Naive thymus-derived CD4-positive, alpha-beta T cell (primary cell): ENCODE results near the gene POLR2H. TPM values are rescaled to one million over a fixed set of nuclear protein-coding genes. Genes with fewer than 3 reads are reported as not detected.

ENCODE experiments used
- ATAC-seq: fragments of 150-1000 bp; cut with Tn5 transposase; 2 replicates; pipeline ENCODE4 v1.10.0; 2021; ENCODE audit warnings: mild to moderate bottlenecking, moderate library complexity
- CTCF ChIA-PET: fragments of 350-600 bp; sonication (Branson Sonifier 250); formaldehyde crosslinking; loops from one replicate; lab custom pipeline; 2021; ENCODE audit warnings: antibody characterized with exemption; lab: Charles Lee
- POLR2A ChIA-PET: fragments of 350-600 bp; sonication (Branson Sonifier 250); formaldehyde crosslinking; loops from one replicate; lab custom pipeline; 2021; ENCODE audit warnings: antibody characterized with exemption, inconsistent platforms; lab: Charles Lee
- DNase-seq, 9 donors: peaks; one replicate each; pipeline versions ENCODE4 v3.0.0 to v3.0.0-alpha.2; 2020 to 2022; ENCODE audit warnings: mixed read lengths in 1 of 9
- H3K27ac ChIP-seq: one replicate; pipeline ENCODE4 v1.7.0; 2013; ENCODE audit warnings: mild to moderate bottlenecking, low read depth, low read length, moderate library complexity
- H3K27me3 ChIP-seq, 2 donors: one replicate each; pipeline ENCODE4 v1.7.0; 2013; ENCODE audit warnings: low read length in 2 of 2, mild to moderate bottlenecking in 2 of 2, moderate library complexity in 2 of 2; ENCODE audit not compliant: control insufficient read depth in 2 of 2, insufficient read depth in 2 of 2
- H3K36me3 ChIP-seq, 3 experiments: 1 replicate in 2 of 3; 2 replicates in 1 of 3; pipeline ENCODE4 v1.7.0; 2013; ENCODE audit warnings: low read length in 3 of 3, mild to moderate bottlenecking in 3 of 3, moderate library complexity in 1 of 3; ENCODE audit not compliant: insufficient read depth in 3 of 3, control insufficient read depth in 2 of 3
- H3K4me1 ChIP-seq, 2 donors: one replicate each; pipeline ENCODE4 v1.7.0; 2013; ENCODE audit warnings: low read length in 2 of 2, mild to moderate bottlenecking in 2 of 2, moderate library complexity in 1 of 2; ENCODE audit not compliant: control insufficient read depth in 2 of 2, insufficient read depth in 2 of 2
- H3K4me3 ChIP-seq: 2 replicates; pipeline ENCODE4 v1.7.0; 2013; ENCODE audit warnings: mild to moderate bottlenecking, low read length
- H3K9me3 ChIP-seq, 3 experiments: 1 replicate in 2 of 3; 2 replicates in 1 of 3; pipeline ENCODE4 v1.7.0; 2013; ENCODE audit warnings: low read length in 3 of 3; ENCODE audit not compliant: control insufficient read depth in 2 of 3
- H3K27ac Mint-ChIP-seq, 9 donors: one replicate each; pipeline ENCODE4 v1.8.0; 2020 to 2022; ENCODE audit warnings: mixed read lengths in 9 of 9, mild to moderate bottlenecking in 8 of 9, moderate library complexity in 5 of 9, inconsistent platforms in 2 of 9
- H3K27me3 Mint-ChIP-seq, 5 donors: one replicate each; pipeline ENCODE4 v1.8.0; 2021 to 2022; ENCODE audit warnings: mixed read lengths in 5 of 5, mild to moderate bottlenecking in 1 of 5
- H3K36me3 Mint-ChIP-seq, 5 donors: one replicate each; pipeline ENCODE4 v1.8.0; 2020 to 2022; ENCODE audit warnings: mixed read lengths in 5 of 5, mild to moderate bottlenecking in 3 of 5, inconsistent platforms in 1 of 5
- H3K4me1 Mint-ChIP-seq, 7 donors: one replicate each; pipeline ENCODE4 v1.8.0; 2020 to 2022; ENCODE audit warnings: mixed read lengths in 7 of 7, mild to moderate bottlenecking in 3 of 7, inconsistent platforms in 1 of 7
- H3K4me3 Mint-ChIP-seq, 10 donors: one replicate each; pipeline ENCODE4 v1.8.0; 2020 to 2022; ENCODE audit warnings: mild to moderate bottlenecking in 10 of 10, mixed read lengths in 10 of 10, moderate library complexity in 6 of 10, inconsistent platforms in 2 of 10
- H3K9me3 Mint-ChIP-seq, 11 donors: one replicate each; pipeline ENCODE4 v1.8.0; 2020 to 2022; ENCODE audit warnings: mixed read lengths in 11 of 11, mild to moderate bottlenecking in 4 of 11, inconsistent platforms in 1 of 11, moderate library complexity in 1 of 11
- intact Hi-C, 2 donors: fragments of 100-400 bp; cut with micrococcal nuclease; formaldehyde crosslinking; loops; one replicate each; pipeline ENCODE4 v1.15.1; 2023
- polyA plus RNA-seq, 2 donors: library from polyadenylated mRNA; unstranded; fragments of 300-500 nt; fragmentation: Illumina TruSeq; gene quantifications; one replicate each; pipeline ENCODE4 v1.2.3, GENCODE V29; 2021
- total RNA-seq, 6 experiments: library from RNA in 5 of 6; stranded (reverse) in 5 of 6; gene quantifications; 1 replicate in 5 of 6; 2 replicates in 1 of 6; pipeline ENCODE4 v1.2.3 and lab custom pipeline; 2021 to 2026

POLR2H gene
- total and polyA plus RNA-seq, 7 experiments from 2014 or later, result 34.9 to 112 (median 60.1) TPM

DNA sequence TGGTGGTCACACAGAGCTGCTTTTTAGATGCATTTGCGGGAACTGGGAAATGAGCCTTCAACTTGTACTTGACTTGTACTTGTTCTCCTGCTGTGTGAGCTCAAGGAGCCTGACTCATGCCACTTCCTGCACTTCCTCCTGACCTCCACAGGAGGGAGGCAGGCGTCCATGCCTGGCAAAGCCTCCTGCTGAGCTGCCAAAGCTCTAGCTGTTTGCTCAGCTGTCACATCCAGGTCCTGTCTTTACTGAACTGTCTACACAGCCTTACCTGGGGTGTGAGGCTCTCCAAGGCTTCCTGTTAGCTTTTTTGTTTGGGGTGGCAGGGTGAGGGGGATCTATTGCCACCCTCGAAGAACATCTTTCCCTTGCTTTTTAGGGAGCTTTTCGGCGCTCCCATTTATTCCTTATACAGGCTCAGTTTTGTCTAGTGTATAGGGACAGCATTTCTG is 10.1 kb downstream of the POLR2H start:
- Mint-ChIP-seq H3K27ac (peak overlapping the region in 8 of 9 donors; percentile 4 to 65 (median 26)), H3K9me3 (peaks cover 0 to 5% (median 0%) of the 10 kb centered on the region in 11 donors), H3K4me3 (no peak overlapping the region), H3K36me3 (peaks cover 6 to 24% (median 18%) of the 10 kb centered on the region in 5 donors), H3K27me3 (peaks cover 4 to 27% (median 8%) of the 10 kb centered on the region in 5 donors), H3K4me1 (peaks cover 5 to 18% (median 10%) of the 10 kb centered on the region in 7 donors)
- H3K9me3 ChIP-seq, result no peaks in the 10 kb centered on the region
- ATAC-seq (peak; percentile 96), DNase-seq (peak; percentile 42 to 70 (median 59))
- no peaks in the 10 kb centered on the region for H3K4me1 ChIP-seq
- H3K27me3 ChIP-seq, result no peaks in the 10 kb centered on the region
- ChIA-PET POLR2A (interaction anchor here (2.0 kb wide), 1 partner anchor 9 kb away, joined by 7 read pairs; no protein-coding TSS in a partner anchor), CTCF (interaction anchor here (0.6 to 3.5 kb wide), 16 partner anchors 9 to 804 kb away, joined by 3 to 32 read pairs (median 4); no protein-coding TSS in a partner anchor)
- peaks cover 0 to 26% (median 6%) of the 10 kb centered on the region in 3 experiments for H3K36me3 ChIP-seq
- H3K27ac ChIP-seq, result no peak overlapping the region
- no peak overlapping the region for H3K4me3 ChIP-seq
- intact Hi-C loops, result loop anchor here (1.0 to 5.0 kb wide), 5 partner anchors 46 to 406 kb away; no protein-coding TSS in a partner anchor

DNA sequence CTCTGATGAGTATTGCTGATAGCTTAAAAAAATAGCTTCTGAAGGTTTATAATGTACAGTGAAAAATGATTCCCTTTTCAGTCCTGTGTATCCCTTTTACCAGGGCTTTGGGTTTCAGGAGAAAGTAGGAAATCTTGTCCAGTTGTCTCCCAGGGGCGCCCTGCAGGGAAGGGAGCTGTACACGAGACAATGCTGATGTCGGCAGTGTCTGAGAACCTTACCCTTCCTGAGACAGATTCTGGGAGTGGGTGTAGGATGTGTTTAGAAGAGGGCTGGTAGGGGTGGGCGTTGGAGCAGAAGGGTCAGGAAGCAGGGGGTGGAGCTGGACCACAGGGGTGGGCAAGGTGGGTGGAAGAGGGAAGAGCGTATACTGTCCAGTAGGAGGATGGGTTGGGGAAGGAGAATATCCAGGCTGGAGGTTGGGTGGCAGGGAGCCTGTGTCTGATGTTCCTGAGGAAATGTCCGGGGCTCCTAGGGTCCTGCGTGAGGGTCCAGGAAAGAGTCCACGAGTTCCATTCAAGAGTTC is 10.8 kb downstream of the POLR2H start:
- Mint-ChIP-seq H3K4me3 (no peak overlapping the region), H3K27ac (no peak overlapping the region), H3K36me3 (peaks cover 5 to 16% (median 13%) of the 10 kb centered on the region in 5 donors), H3K27me3 (peaks cover 4 to 35% (median 14%) of the 10 kb centered on the region in 5 donors), H3K9me3 (peaks cover 0 to 3% (median 0%) of the 10 kb centered on the region in 11 donors), H3K4me1 (peaks cover 5 to 16% (median 6%) of the 10 kb centered on the region in 7 donors)
- H3K27me3 ChIP-seq, result no peaks in the 10 kb centered on the region
- H3K36me3 ChIP-seq, result peaks cover 0 to 21% (median 0%) of the 10 kb centered on the region in 3 experiments
- ATAC-seq (no peak), DNase-seq (no peak)
- no peaks in the 10 kb centered on the region for H3K4me1 ChIP-seq
- H3K27ac ChIP-seq, result no peak overlapping the region
- POLR2A ChIA-PET, result interaction anchor here (2.0 kb wide), 1 partner anchor 10 kb away, joined by 7 read pairs; no protein-coding TSS in a partner anchor
- intact Hi-C loops, result loop anchor here (5.0 kb wide), 2 partner anchors 45 to 405 kb away; no protein-coding TSS in a partner anchor
- H3K9me3 ChIP-seq, result no peaks in the 10 kb centered on the region
- no peak overlapping the region for H3K4me3 ChIP-seq
- CTCF ChIA-PET, result interaction anchor here (0.7 to 3.5 kb wide), 14 partner anchors 8 to 803 kb away, joined by 3 to 32 read pairs (median 4); no protein-coding TSS in a partner anchor

DNA sequence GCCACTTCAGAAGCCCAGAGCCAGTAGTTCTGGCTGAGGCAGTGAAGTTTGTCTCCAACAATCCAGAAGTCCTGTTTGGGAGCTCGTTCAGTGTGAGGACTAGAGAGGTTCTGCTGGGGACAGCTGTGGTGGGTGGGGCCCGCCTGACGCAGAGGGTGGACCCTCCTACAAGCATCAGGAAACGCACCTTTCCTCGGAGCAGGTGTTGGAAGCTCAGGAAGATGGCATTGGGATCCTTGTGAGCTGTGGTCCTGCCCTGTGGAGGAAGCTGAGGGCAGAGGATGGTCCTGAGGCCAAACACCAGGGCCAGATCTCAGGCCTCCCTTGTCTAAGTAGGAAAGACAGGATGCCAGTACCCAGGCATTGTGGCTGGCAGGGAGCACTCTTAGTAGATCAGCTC is 11.4 kb downstream of the POLR2H start:
- peaks cover 0 to 3% (median 0%) of the 10 kb centered on the region in 11 donors for H3K9me3 Mint-ChIP-seq
- Histone ChIP-seq H3K36me3 (peaks cover 0 to 17% (median 0%) of the 10 kb centered on the region in 3 experiments), H3K4me1 (no peaks in the 10 kb centered on the region), H3K4me3 (no peak overlapping the region), H3K9me3 (no peaks in the 10 kb centered on the region), H3K27ac (no peak overlapping the region), H3K27me3 (no peaks in the 10 kb centered on the region)
- no peak overlapping the region for H3K4me3 Mint-ChIP-seq
- ChIA-PET POLR2A (interaction anchor here (2.0 kb wide), 1 partner anchor 10 kb away, joined by 7 read pairs; no protein-coding TSS in a partner anchor), CTCF (interaction anchor here (0.5 to 3.5 kb wide), 7 partner anchors 11 to 431 kb away, joined by 3 to 32 read pairs (median 5); no protein-coding TSS in a partner anchor)
- DNase-seq (no peak), ATAC-seq (no peak)
- no peak overlapping the region for H3K27ac Mint-ChIP-seq
- peaks cover 6 to 40% (median 14%) of the 10 kb centered on the region in 5 donors for H3K27me3 Mint-ChIP-seq
- intact Hi-C loops, result loop anchor here (5.0 kb wide), 2 partner anchors 44 to 404 kb away; no protein-coding TSS in a partner anchor
- H3K4me1 Mint-ChIP-seq, result peaks cover 5 to 13% (median 6%) of the 10 kb centered on the region in 7 donors
- H3K36me3 Mint-ChIP-seq, result peaks cover 3 to 15% (median 9%) of the 10 kb centered on the region in 5 donors

DNA sequence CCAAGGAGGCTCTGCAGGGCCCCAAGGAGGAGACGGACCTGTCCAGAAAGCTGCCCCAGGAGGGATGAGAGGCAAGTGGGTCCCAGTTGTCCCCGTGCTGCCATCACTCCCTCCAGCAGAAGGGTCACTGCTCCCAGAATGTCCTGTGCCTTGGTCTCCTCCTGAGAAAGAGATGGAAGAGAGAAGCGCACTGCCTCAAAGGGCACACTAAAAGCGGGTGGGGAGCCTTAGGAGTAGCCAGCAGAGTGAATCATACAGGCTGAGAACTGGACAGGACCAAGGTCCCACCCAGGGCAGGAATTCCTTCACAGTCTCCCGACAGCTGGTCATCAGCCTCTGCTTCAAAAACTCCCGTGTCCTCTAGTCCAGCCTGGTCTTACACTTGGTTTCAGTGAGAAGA is 11.9 kb downstream of the POLR2H start:
- Mint-ChIP-seq H3K27ac (no peak overlapping the region), H3K27me3 (peaks cover 10 to 45% (median 15%) of the 10 kb centered on the region in 5 donors), H3K9me3 (peaks cover 0 to 3% (median 0%) of the 10 kb centered on the region in 11 donors), H3K4me1 (peaks cover 4 to 11% (median 6%) of the 10 kb centered on the region in 7 donors), H3K36me3 (peaks cover 0 to 13% (median 6%) of the 10 kb centered on the region in 5 donors), H3K4me3 (no peak overlapping the region)
- Histone ChIP-seq H3K9me3 (no peaks in the 10 kb centered on the region), H3K36me3 (peaks cover 0 to 12% (median 0%) of the 10 kb centered on the region in 3 experiments), H3K27ac (no peak overlapping the region), H3K4me1 (no peaks in the 10 kb centered on the region), H3K27me3 (no peaks in the 10 kb centered on the region), H3K4me3 (no peak overlapping the region)
- ChIA-PET POLR2A (no interaction called here), CTCF (interaction anchor here (0.5 to 3.5 kb wide), 5 partner anchors 14 to 431 kb away, joined by 3 to 32 read pairs (median 20); no protein-coding TSS in a partner anchor)
- DNase-seq (no peak), ATAC-seq (no peak)
- intact Hi-C loops, result loop anchor here (5.0 kb wide), 2 partner anchors 44 to 404 kb away; no protein-coding TSS in a partner anchor

DNA sequence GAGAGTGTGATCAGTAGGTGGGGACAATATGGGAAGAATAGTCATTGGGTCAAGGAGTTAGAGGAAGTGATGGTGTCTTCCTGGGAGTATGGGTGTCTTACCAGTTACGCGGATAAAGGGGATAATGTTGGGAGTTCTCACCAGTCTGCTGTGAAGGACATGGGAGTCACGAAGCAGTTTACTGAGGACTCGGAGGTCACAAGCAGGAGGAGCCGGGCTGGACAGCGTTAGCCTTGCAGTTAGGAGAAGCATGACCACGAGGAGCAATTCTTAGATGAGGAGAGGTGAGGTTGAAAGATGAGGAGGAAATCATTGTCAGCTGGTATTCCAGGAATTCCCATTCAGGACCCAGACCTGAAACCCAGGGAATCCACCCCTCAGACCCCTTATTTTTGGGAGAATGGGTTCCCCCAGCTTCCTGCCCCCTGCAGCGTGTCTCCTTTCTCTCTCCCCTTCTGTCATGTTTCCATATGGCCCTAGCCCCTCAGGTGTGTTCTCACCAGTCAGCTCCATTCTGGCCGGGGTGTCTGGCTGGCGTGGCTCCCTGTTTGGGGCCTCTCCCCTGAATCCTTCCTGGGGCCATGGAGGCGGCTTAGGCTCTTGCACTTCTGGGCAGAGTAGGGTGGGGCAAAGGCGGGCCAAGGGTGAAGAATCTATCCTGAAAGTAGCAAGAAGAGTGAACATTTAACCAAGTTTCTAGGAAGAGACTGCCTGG is 14.4 kb downstream of the POLR2H start:
- Mint-ChIP-seq H3K27me3 (peaks cover 21 to 61% (median 28%) of the 10 kb centered on the region in 5 donors), H3K4me1 (peaks cover 8 to 17% (median 8%) of the 10 kb centered on the region in 7 donors), H3K36me3 (peaks cover 0 to 1% (median 0%) of the 10 kb centered on the region in 5 donors), H3K4me3 (no peak overlapping the region), H3K9me3 (peaks cover 0 to 3% (median 0%) of the 10 kb centered on the region in 11 donors), H3K27ac (no peak overlapping the region)
- H3K9me3 ChIP-seq, result no peaks in the 10 kb centered on the region
- CTCF ChIA-PET, result interaction anchor here (0.6 kb wide), 1 partner anchor 516 kb away, joined by 4 read pairs; no protein-coding TSS in a partner anchor
- ATAC-seq (no peak), DNase-seq (no peak)
- POLR2A ChIA-PET, result no interaction called here
- H3K27me3 ChIP-seq, result peaks cover 0 to 3% of the 10 kb centered on the region in 2 donors
- peaks cover 2 to 3% of the 10 kb centered on the region in 2 donors for H3K4me1 ChIP-seq
- no peak overlapping the region for H3K27ac ChIP-seq
- H3K4me3 ChIP-seq, result no peak overlapping the region
- no peaks in the 10 kb centered on the region for H3K36me3 ChIP-seq
- intact Hi-C loops, result no loop called here

DNA sequence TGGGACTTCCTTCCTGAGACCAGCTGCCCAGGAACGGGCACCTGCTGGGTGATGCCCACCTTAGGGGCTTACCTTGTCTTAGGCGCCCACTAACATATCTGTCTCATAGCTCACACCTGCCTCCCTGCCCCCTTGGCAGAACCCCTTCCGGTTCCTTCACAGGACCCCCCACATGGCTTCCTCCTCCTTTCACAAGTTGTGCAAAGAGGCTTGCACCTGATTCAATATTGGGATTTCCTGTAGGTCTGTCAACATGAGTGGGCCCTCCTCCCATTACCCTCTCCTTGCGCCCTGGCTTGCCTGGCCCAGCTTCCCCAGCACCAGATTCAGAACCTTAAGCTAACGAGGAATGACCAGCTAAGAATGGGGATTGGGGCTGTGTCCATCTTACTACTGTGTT is 15.9 kb downstream of the POLR2H start:
- peaks cover 29 to 72% (median 35%) of the 10 kb centered on the region in 5 donors for H3K27me3 Mint-ChIP-seq
- H3K4me3 Mint-ChIP-seq, result peak overlapping the region in 1 of 10 donors; percentile 13
- peaks cover 0 to 15% (median 8%) of the 10 kb centered on the region in 7 donors for H3K4me1 Mint-ChIP-seq
- no peak overlapping the region for H3K27ac Mint-ChIP-seq
- ChIA-PET CTCF (interaction anchor here (0.7 to 1.3 kb wide), 3 partner anchors 15 to 538 kb away, joined by 3 to 7 read pairs (median 3); no protein-coding TSS in a partner anchor), POLR2A (no interaction called here)
- Histone ChIP-seq H3K4me3 (no peak overlapping the region), H3K9me3 (no peaks in the 10 kb centered on the region), H3K4me1 (peaks cover 4 to 5% of the 10 kb centered on the region in 2 donors), H3K27me3 (peaks cover 0 to 9% of the 10 kb centered on the region in 2 donors), H3K27ac (no peak overlapping the region), H3K36me3 (no peaks in the 10 kb centered on the region)
- ATAC-seq (no peak), DNase-seq (no peak)
- H3K36me3 Mint-ChIP-seq, result peaks cover 0 to 1% (median 0%) of the 10 kb centered on the region in 5 donors
- intact Hi-C loops, result no loop called here
- H3K9me3 Mint-ChIP-seq, result peaks cover 0 to 3% (median 0%) of the 10 kb centered on the region in 11 donors
